K562 (cell line): ENCODE measurements around the gene SLC40A1. TPM values are rescaled to one million over a fixed set of nuclear protein-coding genes. Genes with fewer than 3 reads are reported as not detected.

ENCODE experiments used
- BHLHE40 ChIP-seq: IDR thresholded peaks from 2 replicates; pipeline ENCODE4 v1.6.1; 2011; ENCODE audit warnings: low read length, improper control_type of control experiment
- BRD9 ChIP-seq: fragments of 450-650 bp; IDR thresholded peaks from 2 replicates; pipeline ENCODE4 v1.6.1; 2018; ENCODE audit warnings: low read depth; ENCODE audit not compliant: partially characterized antibody
- CREBBP ChIP-seq: IDR thresholded peaks from one replicate; pipeline ENCODE4 v1.6.1; 2012; ENCODE audit warnings: low read depth, mild to moderate bottlenecking, control low read depth, inconsistent platforms, low read length
- MTA1 ChIP-seq: fragments of 450-650 bp; IDR thresholded peaks from 2 replicates; pipeline ENCODE4 v1.6.1; 2017; ENCODE audit warnings: borderline replicate concordance
- MYBL2 ChIP-seq, 2 experiments: fragments of 450-650 bp in 1 of 2; sonication (generic) in 1 of 2; formaldehyde crosslinking in 1 of 2; IDR thresholded peaks; 2 replicates each; pipeline versions ENCODE4 v1.6.1 to v1.8.1; 2017 to 2022; ENCODE audit warnings: borderline replicate concordance in 1 of 2, inconsistent platforms in 1 of 2, low read depth in 1 of 2, mild to moderate bottlenecking in 1 of 2, missing genetic modification reagents in 1 of 2, moderate library complexity in 1 of 2
- NONO ChIP-seq, 2 experiments: fragments of 200-400 bp in 1 of 2; fragments of 450-650 bp in 1 of 2; formaldehyde crosslinking in 1 of 2; IDR thresholded peaks; 2 replicates each; pipeline ENCODE4 v1.6.1; 2017; ENCODE audit warnings: low read depth in 2 of 2, mild to moderate bottlenecking in 2 of 2, moderate library complexity in 2 of 2, low read length in 1 of 2
- POLR2AphosphoS5 ChIP-seq: IDR thresholded peaks from 2 replicates; pipeline ENCODE4 v1.6.1; 2011; ENCODE audit warnings: mild to moderate bottlenecking, low read depth, low read length, moderate library complexity; ENCODE audit not compliant: control insufficient read depth, insufficient read depth
- RBM17 ChIP-seq: fragments of 200-400 bp; formaldehyde crosslinking; IDR thresholded peaks from 2 replicates; pipeline ENCODE4 v1.6.1; 2017; ENCODE audit warnings: low read depth, mild to moderate bottlenecking, low read length, borderline replicate concordance
- polyA plus RNA-seq, 8 experiments: library from polyadenylated mRNA; depleted of rRNA in 4 of 8; stranded (reverse) in 5 of 8; unstranded in 3 of 8; fragments of >200 nt; fragmentation: Nextera tagmentation in 2 of 8; fragmentation: Illumina TruSeq in 1 of 8; extraction: Ambion mirVana in 2 of 8; extraction: Trizol in 1 of 8; gene quantifications; 2 replicates each; pipeline versions ENCODE4 v1.2.1 to v1.2.3, GENCODE V29; 2011 to 2014; ENCODE audit warnings: inconsistent platforms in 1 of 8, missing spikeins in 1 of 8
- total RNA-seq, 7 experiments: library from RNA; depleted of rRNA in 6 of 7; stranded (reverse); fragments of >200 nt in 6 of 7; fragmentation: Illumina TruSeq in 2 of 7; extraction: Trizol in 2 of 7; gene quantifications; 2 replicates each; pipeline versions ENCODE4 v1.2.1 to v1.2.3, GENCODE V29; 2011 to 2021; ENCODE audit warnings: low replicate concordance in 1 of 7
- TF ChIP-seq, protein P1 (sequence below): IDR thresholded peaks from 3 replicates; pipeline ENCODE4 v1.6.1; 2011; ENCODE audit warnings: borderline replicate concordance, mild to moderate bottlenecking; ENCODE audit not compliant: insufficient read length, insufficient read depth
- TF ChIP-seq, protein P2 (sequence below): fragments of 250-450 bp; sonication (Bioruptor Pico); IDR thresholded peaks from 2 replicates; pipeline ENCODE4 v1.4.0; 2020; ENCODE audit warnings: borderline replicate concordance
- TF ChIP-seq, protein P3 (sequence below): fragments of 250-450 bp; sonication (Bioruptor Pico); IDR thresholded peaks from 2 replicates; pipeline ENCODE4 v1.5.0; 2021; ENCODE audit warnings: mild to moderate bottlenecking, borderline replicate concordance
- TF ChIP-seq, protein P4 (sequence below): fragments of 450-650 bp; IDR thresholded peaks from 2 replicates; pipeline ENCODE4 v1.6.1; 2016
- TF ChIP-seq, protein P5 (sequence below): sonication (generic); formaldehyde crosslinking; IDR thresholded peaks from 2 replicates; pipeline ENCODE4 v1.8.1; 2023; ENCODE audit warnings: mild to moderate bottlenecking, missing genetic modification reagents, moderate library complexity
- TF ChIP-seq, protein P6 (sequence below): fragments of 250-450 bp; sonication (Bioruptor Pico); IDR thresholded peaks from 2 replicates; pipeline ENCODE4 v1.5.1; 2021; ENCODE audit warnings: mild to moderate bottlenecking
- TF ChIP-seq, protein P7 (sequence below), 2 experiments: fragments of 450-650 bp; IDR thresholded peaks; 2 replicates each; pipeline ENCODE4 v1.6.1; 2016

The SLC40A1 gene
- total and polyA plus RNA-seq, 9 of the 15 experiments (the other 6 are each of a cell fraction or from before 2014, with no cell fraction given), result 42.2 to 95.9 (median 54.9) TPM

DNA sequence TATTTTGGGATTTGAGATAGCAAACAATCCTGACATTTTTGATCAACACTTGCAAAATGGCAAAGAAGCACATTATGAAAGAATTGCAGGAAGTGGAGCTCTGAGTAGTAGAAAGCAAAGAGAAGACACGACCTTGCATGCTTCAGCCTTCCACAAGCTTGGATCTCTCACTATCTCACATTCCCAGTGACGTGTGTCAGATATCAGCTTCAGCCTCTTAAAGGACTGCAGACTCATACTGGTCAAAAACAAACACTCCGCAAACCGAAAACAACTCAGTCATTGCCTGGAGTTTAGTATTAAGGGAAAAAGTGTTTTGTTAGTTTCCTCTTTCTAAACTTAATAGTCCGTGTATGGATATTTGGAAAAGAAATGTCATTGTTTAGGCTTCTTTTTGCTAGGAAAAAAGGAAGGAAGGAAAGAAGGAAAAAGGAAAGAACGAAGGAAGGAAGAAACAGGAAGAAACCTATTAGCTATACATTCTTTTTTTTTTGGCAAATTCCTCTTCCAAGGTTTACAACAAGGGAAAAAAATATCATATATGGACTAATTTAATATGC lies 32.6 kb upstream of the SLC40A1 start (continued):
- TF ChIP-seq, protein P1, sequence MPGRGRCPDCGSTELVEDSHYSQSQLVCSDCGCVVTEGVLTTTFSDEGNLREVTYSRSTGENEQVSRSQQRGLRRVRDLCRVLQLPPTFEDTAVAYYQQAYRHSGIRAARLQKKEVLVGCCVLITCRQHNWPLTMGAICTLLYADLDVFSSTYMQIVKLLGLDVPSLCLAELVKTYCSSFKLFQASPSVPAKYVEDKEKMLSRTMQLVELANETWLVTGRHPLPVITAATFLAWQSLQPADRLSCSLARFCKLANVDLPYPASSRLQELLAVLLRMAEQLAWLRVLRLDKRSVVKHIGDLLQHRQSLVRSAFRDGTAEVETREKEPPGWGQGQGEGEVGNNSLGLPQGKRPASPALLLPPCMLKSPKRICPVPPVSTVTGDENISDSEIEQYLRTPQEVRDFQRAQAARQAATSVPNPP, result no peak
- TF ChIP-seq MTA1 (0 out of 2 replicates have a peak, but pooled peaks have one; percentile 48), CREBBP (no peak), POLR2AphosphoS5 (peak; percentile 63; the same call in 1 of the 2 replicates), NONO (IDR thresholded peaks at IDR 0.05; ENCODE audit: low read depth in 2 of 2, low read length in 1 of 2) (no peak), BHLHE40 (0 out of 2 replicates have a peak, but pooled peaks have one; percentile 30), MYBL2 (IDR thresholded peaks at IDR 0.05; ENCODE audit: low read depth) (no peak; the same call in 1 of the 2 replicates), MYBL2 (CRISPR knock-in tag; IDR thresholded peaks at IDR 0.05; ENCODE audit: borderline replicate concordance) (no peak), RBM17 (no peak), BRD9 (peak; percentile 74)
- TF ChIP-seq, protein P2, sequence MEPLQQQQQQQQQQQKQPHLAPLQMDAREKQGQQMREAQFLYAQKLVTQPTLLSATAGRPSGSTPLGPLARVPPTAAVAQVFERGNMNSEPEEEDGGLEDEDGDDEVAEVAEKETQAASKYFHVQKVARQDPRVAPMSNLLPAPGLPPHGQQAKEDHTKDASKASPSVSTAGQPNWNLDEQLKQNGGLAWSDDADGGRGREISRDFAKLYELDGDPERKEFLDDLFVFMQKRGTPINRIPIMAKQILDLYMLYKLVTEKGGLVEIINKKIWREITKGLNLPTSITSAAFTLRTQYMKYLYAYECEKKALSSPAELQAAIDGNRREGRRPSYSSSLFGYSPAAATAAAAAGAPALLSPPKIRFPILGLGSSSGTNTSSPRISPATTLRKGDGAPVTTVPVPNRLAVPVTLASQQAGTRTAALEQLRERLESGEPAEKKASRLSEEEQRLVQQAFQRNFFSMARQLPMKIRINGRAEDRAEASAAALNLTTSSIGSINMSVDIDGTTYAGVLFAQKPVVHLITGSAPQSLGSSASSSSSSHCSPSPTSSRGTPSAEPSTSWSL (CRISPR knock-in tag), result no peak
- TF ChIP-seq, protein P3, sequence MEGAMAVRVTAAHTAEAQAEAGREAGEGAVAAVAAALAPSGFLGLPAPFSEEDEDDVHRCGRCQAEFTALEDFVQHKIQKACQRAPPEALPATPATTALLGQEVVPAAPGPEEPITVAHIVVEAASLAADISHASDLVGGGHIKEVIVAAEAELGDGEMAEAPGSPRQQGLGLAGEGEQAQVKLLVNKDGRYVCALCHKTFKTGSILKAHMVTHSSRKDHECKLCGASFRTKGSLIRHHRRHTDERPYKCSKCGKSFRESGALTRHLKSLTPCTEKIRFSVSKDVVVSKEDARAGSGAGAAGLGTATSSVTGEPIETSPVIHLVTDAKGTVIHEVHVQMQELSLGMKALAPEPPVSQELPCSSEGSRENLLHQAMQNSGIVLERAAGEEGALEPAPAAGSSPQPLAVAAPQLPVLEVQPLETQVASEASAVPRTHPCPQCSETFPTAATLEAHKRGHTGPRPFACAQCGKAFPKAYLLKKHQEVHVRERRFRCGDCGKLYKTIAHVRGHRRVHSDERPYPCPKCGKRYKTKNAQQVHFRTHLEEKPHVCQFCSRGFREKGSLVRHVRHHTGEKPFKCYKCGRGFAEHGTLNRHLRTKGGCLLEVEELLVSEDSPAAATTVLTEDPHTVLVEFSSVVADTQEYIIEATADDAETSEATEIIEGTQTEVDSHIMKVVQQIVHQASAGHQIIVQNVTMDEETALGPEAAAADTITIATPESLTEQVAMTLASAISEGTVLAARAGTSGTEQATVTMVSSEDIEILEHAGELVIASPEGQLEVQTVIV (CRISPR knock-in tag), result no peak
- TF ChIP-seq, protein P4, sequence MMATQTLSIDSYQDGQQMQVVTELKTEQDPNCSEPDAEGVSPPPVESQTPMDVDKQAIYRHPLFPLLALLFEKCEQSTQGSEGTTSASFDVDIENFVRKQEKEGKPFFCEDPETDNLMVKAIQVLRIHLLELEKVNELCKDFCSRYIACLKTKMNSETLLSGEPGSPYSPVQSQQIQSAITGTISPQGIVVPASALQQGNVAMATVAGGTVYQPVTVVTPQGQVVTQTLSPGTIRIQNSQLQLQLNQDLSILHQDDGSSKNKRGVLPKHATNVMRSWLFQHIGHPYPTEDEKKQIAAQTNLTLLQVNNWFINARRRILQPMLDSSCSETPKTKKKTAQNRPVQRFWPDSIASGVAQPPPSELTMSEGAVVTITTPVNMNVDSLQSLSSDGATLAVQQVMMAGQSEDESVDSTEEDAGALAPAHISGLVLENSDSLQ, result peak; percentile 83
- TF ChIP-seq, protein P5, sequence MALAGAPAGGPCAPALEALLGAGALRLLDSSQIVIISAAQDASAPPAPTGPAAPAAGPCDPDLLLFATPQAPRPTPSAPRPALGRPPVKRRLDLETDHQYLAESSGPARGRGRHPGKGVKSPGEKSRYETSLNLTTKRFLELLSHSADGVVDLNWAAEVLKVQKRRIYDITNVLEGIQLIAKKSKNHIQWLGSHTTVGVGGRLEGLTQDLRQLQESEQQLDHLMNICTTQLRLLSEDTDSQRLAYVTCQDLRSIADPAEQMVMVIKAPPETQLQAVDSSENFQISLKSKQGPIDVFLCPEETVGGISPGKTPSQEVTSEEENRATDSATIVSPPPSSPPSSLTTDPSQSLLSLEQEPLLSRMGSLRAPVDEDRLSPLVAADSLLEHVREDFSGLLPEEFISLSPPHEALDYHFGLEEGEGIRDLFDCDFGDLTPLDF (CRISPR knock-in tag), result no peak
- TF ChIP-seq, protein P6, sequence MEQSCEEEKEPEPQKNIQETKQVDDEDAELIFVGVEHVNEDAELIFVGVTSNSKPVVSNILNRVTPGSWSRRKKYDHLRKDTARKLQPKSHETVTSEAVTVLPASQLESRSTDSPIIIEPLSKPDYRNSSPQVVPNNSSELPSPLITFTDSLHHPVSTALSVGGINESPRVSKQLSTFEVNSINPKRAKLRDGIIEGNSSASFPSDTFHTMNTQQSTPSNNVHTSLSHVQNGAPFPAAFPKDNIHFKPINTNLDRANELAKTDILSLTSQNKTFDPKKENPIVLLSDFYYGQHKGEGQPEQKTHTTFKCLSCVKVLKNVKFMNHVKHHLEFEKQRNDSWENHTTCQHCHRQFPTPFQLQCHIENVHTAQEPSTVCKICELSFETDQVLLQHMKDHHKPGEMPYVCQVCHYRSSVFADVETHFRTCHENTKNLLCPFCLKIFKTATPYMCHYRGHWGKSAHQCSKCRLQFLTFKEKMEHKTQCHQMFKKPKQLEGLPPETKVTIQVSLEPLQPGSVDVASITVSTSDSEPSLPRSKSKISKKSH (CRISPR knock-in tag), result no peak
- TF ChIP-seq, protein P7, sequence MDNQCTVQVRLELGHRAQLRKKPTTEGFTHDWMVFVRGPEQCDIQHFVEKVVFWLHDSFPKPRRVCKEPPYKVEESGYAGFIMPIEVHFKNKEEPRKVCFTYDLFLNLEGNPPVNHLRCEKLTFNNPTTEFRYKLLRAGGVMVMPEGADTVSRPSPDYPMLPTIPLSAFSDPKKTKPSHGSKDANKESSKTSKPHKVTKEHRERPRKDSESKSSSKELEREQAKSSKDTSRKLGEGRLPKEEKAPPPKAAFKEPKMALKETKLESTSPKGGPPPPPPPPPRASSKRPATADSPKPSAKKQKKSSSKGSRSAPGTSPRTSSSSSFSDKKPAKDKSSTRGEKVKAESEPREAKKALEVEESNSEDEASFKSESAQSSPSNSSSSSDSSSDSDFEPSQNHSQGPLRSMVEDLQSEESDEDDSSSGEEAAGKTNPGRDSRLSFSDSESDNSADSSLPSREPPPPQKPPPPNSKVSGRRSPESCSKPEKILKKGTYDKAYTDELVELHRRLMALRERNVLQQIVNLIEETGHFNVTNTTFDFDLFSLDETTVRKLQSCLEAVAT (IDR thresholded peaks at IDR 0.05), result peak; percentile 35 to 43; a peak in 1 of 4 replicates
